HG02973 (cell line): Measurements from ENCODE around the gene GALNT14.

Source experiments
- ATAC-seq: cut with Tn5 transposase; IDR thresholded peaks from one replicate; pipeline ENCODE4 v1.9.1; 2021; ENCODE audit warnings: moderate library complexity; ENCODE audit not compliant: unreplicated experiment

The GALNT14 gene

GRCh38 chr2:31089645-31090044 is 48.6 kb downstream of the GALNT14 start:
- no peak for ATAC-seq

- ATAC-seq = no peak
Measured at GRCh38 chr2:31088504-31089195, 49.6 kb downstream of the GALNT14 start.

- ATAC-seq = no peak
Measured at GRCh38 chr2:31087491-31087890, 50.7 kb downstream of the GALNT14 start.

DNA sequence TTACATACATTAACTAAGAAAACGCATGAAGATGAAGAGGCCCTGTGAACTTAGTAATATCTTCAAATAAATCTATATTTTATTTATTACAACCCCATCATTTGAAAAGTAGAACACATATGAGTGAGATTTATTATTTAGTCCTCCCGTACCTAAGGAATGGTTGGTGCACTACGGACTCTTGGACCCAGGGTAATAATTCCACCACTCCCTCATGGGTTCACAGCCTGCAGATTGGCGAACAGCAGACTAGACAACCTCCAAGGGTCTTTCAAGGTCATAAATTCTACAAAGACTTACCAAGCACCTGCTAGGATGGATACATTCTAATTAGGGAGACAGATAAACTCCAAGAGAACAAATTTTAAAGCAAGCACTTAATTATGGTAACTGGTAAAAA is 51.6 kb downstream of the GALNT14 start:
- no peak for ATAC-seq

DNA sequence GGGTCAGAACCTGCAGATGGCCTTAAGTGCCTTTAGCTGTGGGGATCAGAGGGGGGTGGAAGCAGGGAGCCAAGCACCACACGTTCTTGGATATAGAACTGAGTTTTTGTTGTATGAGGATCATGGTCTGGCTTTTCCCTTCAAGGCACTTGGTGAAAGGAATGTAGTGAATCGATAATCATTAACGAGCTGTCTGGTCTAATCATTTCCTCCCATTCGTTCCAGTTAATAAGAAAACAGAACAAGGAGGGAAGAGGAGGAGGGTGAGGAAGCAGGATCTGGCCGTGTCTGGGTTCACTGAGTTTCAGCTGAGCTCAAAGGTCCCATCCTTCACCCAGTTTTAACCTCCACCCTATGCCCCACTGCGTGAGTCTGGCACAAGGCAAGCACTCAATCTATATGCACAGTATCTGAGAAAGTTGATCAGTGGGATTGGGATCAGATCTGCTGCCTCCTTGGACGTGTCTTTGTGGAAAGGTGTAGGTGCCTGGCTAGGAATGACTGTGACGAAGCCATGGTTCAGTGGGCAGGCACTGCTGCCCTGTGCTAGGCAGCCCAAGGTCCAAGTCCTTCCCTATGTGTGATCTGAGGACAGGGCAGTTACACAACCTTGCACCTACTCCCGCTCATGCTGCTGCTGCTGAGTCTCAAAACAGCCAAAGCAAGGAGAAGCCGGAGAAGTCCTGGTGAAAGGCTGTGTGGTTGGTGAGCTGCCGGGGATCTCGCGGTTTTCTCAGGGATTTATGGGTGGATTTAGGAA is 54.8 kb downstream of the GALNT14 start:
- no peak for ATAC-seq

DNA sequence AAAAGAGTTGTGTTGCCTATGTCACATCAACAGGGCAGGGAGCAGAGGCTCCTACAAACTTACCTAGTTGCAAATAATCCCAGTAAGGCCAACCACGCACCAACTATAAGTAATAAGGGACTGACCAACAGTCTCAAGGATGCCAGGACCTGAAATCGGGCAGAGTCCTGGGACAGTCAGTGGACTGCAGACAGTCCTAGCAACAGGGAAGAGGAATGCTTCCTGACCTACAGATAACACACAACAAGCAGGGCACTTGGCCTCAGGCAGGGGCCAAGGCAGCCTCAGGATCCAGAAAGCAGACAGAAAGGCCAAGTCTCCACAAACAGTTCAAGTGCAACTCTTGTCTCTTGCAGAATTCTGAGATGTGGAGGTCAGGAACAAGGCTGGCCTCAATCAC is 56.2 kb downstream of the GALNT14 start:
- no peak for ATAC-seq

DNA sequence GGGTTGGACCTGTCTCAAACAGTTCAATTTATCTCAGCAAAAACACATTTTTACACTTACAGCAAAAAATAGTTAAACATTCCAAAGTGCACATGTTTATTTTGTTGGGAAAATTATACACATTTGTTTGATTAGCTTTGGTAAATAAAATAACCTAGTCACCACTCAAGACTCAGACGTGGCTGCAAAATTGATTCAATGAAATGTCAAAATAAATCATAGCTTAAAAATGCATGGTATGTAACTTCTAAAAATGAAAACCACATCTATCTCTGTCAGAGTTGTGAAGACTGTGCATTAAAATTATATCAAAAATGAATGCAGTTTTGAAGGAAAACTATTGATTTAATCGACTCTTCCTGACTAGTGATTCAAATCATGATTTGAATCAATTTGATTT is 56.7 kb downstream of the GALNT14 start:
- ATAC-seq = no peak

DNA sequence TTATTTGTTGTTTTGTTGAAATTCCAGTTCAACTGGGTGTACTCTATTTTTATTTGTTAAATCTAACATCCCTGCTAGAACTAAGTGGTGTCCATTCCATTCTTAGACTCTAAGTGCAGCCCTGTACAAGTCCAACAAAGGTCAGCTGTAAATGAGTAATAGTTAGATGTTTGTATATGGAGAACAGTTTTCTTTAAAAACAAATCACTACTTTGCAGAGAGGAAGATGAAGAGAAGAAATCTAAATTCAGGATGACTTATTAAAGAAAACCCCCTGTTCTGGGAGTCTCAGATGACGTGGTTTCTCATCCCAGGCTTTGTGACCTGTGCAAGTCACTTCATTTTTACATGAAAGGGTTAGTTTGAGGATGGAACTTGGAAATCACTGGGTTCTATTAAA is 57.9 kb downstream of the GALNT14 start:
- no peak for ATAC-seq

GRCh38 chr2:31079665-31080064 is 58.6 kb downstream of the GALNT14 start:
- ATAC-seq = no peak

- no peak for ATAC-seq
Measured at GRCh38 chr2:31078579-31079105, 59.6 kb downstream of the GALNT14 start.

DNA sequence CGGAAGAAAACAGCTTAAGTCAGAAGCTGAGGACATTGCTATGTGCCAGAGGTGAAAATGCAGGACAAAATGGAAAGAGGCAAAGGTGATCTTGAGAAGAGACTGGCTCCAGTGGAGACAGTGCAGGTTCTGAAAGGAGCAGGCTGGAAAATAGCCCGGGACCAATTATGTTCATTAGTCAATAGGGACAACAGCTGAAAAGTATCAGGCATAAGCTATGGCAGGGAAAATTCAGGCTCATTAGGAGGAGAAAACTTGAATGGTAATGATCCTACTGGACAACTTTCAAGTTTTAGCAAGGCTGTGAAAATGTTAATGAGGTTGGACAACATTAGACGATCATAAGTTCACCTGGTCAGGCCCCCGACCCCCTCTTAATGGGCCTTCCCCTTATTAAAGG is 60.2 kb downstream of the GALNT14 start:
- ATAC-seq = no peak

- no peak for ATAC-seq
Measured at GRCh38 chr2:31075941-31076590, 62.2 kb downstream of the GALNT14 start.

DNA sequence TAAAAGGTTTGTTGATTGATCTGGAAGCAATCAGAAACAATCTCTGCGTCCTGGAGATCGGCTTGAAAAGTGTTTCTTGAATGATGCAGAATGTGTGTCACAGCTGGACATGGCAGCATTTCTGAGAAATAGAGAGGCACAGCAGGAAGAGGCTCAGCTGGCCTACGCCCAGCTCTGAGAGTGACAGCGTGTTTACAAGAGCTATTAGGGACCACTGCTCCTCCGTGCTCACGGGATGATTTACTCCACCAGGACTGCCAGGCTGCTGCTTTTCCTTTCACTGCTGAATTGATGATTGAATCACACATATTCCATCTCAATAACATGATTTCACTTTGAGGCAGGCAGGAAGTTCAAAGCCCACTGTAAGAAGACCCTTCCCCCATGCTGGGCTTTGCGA is 62.8 kb downstream of the GALNT14 start:
- ATAC-seq = no peak

- ATAC-seq = no peak
Measured at GRCh38 chr2:31071741-31072140, 66.5 kb downstream of the GALNT14 start.

GRCh38 chr2:31070339-31071125 is 67.7 kb downstream of the GALNT14 start:
- ATAC-seq = no peak

DNA sequence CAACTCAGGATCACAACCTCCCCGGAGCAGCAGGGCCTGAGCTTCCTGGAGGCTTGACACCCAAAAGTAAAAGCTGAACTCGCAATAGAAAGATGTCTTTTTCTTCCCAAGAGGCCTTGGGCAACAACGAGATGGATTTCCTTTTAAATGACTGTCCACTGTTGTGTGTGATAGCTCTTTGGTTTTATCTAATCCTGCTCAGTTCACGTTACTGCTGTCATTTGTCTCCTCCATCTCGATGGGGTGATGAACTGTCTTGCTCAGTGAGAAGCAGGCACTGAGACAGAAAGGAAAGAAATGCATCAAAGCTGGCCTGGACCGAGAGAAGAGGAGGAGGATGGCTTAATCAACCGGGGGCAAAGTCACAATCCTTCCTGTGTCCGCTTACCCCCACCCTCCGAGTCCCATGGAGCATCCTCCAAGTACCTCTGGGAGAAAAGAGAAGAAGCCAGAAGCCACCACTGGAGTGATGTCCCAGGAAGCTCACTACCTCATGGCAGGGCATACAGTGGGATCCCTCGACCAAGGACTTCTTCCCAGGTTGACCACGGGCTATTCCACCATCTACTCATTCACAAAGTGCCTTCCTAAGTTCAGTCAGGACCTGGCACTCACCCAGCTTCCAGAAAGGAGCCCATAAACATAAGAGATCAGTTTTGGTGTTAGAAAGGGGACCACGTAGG is 68.5 kb downstream of the GALNT14 start:
- ATAC-seq = no peak

GRCh38 chr2:31067259-31067658 is 71.0 kb downstream of the GALNT14 start:
- ATAC-seq = no peak

DNA sequence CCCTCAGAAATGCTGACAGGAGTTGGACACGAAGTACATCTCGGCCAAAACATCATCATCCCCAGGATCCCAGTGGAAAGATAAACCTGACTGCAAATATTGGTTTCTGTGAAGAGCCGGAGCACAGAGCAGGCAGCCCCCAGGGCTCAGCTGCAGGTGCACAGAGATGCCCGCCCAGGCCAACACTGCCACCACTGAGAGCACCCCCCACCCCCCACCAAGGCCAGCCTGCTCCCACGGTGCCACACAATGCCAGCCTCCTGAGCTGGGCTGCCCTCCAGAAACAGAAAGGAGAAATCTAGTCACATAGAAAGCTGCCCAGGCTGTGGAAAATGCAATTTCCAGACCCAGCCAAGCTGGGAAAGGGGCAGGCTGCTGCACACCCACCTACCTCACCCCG is 71.7 kb downstream of the GALNT14 start:
- no peak for ATAC-seq

DNA sequence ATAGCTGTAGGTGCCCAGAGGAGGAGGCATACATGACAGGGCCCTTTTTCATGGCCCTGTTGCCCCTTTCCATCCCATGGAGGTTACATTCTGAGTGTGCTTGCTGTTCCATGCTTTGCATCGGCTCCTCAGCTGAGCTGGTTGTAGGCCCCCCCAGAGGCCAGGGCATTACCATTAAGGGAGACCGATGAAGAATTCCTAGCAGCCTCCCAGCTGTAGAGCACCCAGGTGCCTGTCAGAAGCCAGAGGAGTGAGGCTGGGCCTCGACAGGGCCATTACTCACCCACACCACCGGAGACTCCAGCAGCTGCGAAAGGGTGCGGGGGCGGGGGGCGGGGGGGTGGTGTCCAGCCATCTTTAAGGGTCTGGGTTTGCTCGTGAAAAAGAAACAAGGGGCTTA is 72.2 kb downstream of the GALNT14 start:
- ATAC-seq = no peak

DNA sequence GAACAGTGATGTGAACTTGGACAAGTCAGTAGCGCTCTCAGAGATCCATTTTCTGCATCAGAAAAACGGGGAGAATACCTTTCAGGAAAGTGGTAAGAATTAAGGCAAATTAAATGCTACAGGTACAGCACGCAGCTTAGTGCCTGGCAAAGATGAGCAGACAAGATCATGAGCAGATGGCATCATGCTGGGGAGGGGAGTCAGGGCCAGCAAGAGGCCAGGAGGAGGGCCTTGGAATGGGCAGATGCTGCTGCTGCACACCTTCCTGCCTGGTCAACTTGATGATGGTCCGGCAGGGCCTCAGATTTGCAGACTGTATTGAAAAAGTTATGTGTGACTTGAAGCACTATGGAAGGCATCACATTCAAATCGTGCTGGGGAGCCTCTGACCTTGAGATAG is 72.9 kb downstream of the GALNT14 start:
- no peak for ATAC-seq

- ATAC-seq = no peak
Measured at GRCh38 chr2:31060397-31060796, 77.8 kb downstream of the GALNT14 start.
